ENCODE results near the gene TAX1BP1.
"Not testable (repeated sequence)": the region's sequence is repeated elsewhere in the genome, so short reads cannot be mapped to it uniquely, and the experiment has no call there.

The TAX1BP1 gene

DNA sequence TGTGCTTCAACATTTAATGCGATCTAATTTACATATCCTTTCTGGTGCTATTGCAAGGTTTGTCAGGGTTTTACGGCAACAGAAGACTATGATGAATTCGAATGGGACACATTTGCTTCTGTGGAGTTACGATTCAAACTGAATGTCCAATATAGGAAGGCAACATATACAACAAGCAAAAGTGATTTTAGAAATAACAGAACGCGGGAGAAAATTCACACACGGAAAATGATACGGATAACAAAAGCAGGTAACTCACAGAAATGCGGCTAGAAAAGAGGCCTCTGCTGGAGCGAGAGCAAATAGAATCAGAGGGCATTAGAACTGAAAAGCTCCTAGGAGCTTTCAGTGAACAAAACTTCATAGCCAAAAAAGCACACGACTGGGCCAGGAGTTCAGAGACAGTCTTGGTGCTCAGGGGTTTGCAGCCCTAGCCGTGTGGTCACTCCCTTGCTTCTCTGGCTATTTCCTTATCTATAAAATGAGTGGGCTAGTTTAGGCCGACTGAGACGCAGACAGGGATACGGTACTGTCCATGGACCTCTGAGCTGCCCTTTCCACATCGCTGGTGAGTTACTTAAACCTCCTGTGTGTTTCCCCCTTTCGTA is 557 bp upstream of the TAX1BP1 start:
- Histone ChIP-seq H3K27me3 (ENCODE audit: control insufficient read depth in 1 of 2, insufficient read depth in 2 of 2, low read length in 2 of 2) (no peaks in the 10 kb centered on the region), H3K4me3 (ENCODE audit: low read depth in 1 of 2, low read length in 2 of 2) (peak overlapping the region; percentile 78 to 84), H3K9me3 (ENCODE audit: low read length) (no peaks in the 10 kb centered on the region), H3K27ac (ENCODE audit: low read depth, low read length) (peak overlapping the region; percentile 94), H3K4me1 (ENCODE audit: insufficient read depth, low read length) (peaks cover 13% of the 10 kb centered on the region), H3K9ac (ENCODE audit: low read length) (peak overlapping the region; percentile 94), H3K36me3 (ENCODE audit: insufficient read depth, low read length) (no peaks in the 10 kb centered on the region)

DNA sequence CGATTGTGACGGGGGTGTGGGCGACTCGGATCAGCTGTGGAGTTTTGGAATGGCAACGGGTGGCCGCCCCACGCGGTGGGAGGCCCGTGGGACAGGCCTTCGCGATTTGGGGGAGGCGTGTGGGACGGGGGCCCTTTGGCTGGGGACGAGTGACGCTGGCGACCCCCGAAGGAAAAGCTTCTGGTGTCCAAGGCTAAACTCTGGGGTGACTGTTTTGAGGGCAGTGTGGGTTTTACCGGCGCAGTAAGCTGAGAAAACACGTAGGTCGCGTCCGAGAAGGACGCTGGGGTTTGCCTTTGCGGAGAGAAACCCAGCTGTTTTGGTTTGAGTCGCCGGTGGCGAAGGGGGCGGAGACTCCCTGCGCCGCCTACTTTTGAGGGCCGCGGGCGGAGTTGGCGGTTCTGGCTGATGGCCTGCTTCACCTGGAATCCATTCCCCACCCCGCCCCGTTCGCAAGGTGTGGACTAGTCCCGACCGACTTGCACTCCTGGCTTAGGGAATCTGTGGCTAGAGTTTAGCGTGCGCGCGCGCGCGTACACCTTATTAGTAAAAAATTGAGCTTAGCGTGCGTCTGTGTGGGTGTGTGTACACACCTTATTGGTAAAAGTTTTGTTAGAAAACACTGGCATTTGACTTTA is 606 bp downstream of the TAX1BP1 start:
- Histone ChIP-seq H3K9ac (ENCODE audit: low read length) (peak overlapping the region; percentile 94), H3K4me3 (ENCODE audit: low read depth in 1 of 2, low read length in 2 of 2) (peak overlapping the region; percentile 78 to 84), H3K36me3 (ENCODE audit: insufficient read depth, low read length) (no peaks in the 10 kb centered on the region)

DNA sequence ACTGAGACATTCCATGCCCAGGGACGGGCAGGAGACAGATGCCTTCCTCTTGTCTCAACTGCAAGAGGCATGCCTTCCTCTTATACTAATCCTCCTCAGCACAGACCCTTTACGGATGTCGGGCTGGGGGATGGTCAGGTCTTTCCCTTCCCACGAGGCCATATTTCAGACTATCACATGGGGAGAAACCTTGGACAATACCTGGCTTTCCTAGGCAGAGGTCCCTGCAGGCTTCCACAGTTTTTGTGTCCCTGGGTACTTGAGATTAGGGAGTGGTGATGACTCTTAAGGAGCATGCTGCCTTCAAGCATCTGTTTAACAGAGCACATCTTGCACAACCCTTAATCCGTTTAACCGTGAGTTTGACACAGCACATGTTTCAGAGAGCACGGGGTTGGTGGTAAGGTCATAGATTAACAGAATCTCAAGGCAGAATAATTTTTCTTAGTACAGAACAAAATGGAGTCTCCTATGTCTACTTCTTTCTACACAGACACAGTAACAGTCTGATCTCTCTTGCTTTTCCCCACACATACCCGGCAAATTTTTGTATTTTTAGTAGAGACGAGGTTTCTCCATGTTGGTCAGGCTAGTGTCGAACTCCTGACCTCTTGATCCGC is 2.2 kb downstream of the TAX1BP1 start:
- not testable (repeated sequence) for H3K9me3 ChIP-seq (ENCODE audit: low read length); H3K36me3 ChIP-seq (ENCODE audit: insufficient read depth, low read length); H3K4me3 ChIP-seq (ENCODE audit: low read depth in 1 of 2, low read length in 2 of 2); H3K27ac ChIP-seq (ENCODE audit: low read depth, low read length); H3K9ac ChIP-seq (ENCODE audit: low read length); H3K27me3 ChIP-seq (ENCODE audit: control insufficient read depth in 1 of 2, insufficient read depth in 2 of 2, low read length in 2 of 2)
- H3K4me1 ChIP-seq (ENCODE audit: insufficient read depth, low read length), result peaks cover 32% of the 10 kb centered on the region

More for the DNA sequence above, 606 bp downstream of the TAX1BP1 start:
- Histone ChIP-seq H3K4me1 (ENCODE audit: insufficient read depth, low read length) (peaks cover 24% of the 10 kb centered on the region), H3K27me3 (ENCODE audit: control insufficient read depth in 1 of 2, insufficient read depth in 2 of 2, low read length in 2 of 2) (no peaks in the 10 kb centered on the region), H3K9me3 (ENCODE audit: low read length) (no peaks in the 10 kb centered on the region), H3K27ac (ENCODE audit: low read depth, low read length) (peak overlapping the region; percentile 94)

DNA sequence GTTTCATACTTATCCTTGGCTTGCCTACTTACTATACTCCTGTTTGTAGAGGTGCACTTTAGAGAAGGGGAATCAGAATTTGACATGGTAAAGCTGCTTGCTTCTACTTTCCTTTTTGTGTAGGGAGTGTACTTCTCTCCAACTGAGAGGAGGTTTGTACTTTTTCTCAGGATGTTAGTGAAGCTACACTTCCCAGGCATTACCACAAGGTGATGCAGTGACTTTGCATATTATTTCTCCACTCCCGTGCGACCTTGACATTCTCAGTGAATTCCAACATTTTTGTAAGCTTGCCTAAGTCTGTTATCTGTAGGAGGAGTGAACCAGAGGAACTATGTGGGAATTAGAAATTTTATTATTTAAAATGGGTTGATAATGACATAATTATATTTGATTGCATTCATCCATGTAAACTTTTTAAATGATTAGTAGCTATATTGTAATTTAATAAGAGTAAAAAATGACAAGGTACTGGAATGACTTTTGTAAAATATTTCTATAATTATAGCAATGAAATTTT is 5.2 kb downstream of the TAX1BP1 start:
- Histone ChIP-seq H3K9ac (ENCODE audit: low read length) (no peak overlapping the region), H3K27me3 (ENCODE audit: control insufficient read depth in 1 of 2, insufficient read depth in 2 of 2, low read length in 2 of 2) (no peaks in the 10 kb centered on the region), H3K9me3 (ENCODE audit: low read length) (no peaks in the 10 kb centered on the region), H3K36me3 (ENCODE audit: insufficient read depth, low read length) (peaks cover 5% of the 10 kb centered on the region), H3K4me1 (ENCODE audit: insufficient read depth, low read length) (peaks cover 42% of the 10 kb centered on the region), H3K27ac (ENCODE audit: low read depth, low read length) (peak overlapping the region; percentile 24), H3K4me3 (ENCODE audit: low read depth in 1 of 2, low read length in 2 of 2) (no peak overlapping the region)

DNA sequence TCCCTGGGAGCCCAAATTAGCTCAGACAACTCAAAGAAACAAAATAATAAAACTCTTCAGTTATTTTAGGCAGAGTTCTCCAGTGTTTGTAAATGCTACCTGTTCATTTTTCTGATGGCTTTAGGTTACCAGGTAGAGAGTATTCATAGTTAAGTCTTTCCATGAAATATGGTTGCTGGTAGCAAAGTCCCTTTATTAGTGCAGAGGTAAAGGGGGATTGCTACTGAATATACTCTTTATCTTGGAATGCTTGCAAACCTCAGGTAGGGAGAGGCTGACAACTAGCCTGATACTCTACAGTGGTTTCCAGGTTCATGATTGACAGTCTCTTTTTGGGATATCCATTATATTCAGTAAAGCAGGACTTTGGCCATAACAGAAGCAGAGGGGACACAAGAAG is 6.5 kb downstream of the TAX1BP1 start:
- H3K4me1 ChIP-seq (ENCODE audit: insufficient read depth, low read length), result peaks cover 36% of the 10 kb centered on the region

DNA sequence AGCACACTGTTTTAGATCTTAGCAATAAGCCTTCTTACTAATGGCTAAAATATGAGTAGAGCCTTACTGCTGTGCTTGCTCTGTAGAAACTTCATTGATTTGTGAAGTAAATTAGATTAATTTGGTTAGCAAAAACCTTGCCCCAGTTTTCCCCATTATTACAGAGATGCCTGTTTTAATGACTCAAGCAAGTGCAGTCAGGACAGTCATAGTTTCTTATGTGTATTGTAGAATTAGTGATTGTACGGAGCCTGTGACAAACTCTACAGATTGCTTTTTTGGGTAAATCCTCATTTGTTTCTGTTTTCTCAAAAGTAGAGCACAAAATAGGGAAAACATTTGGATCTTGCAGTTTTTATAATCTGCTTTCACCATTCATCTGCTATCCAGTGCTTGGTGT is 7.0 kb downstream of the TAX1BP1 start:
- Histone ChIP-seq H3K9me3 (ENCODE audit: low read length) (no peaks in the 10 kb centered on the region), H3K27ac (ENCODE audit: low read depth, low read length) (no peak overlapping the region), H3K4me3 (ENCODE audit: low read depth in 1 of 2, low read length in 2 of 2) (no peak overlapping the region), H3K9ac (ENCODE audit: low read length) (no peak overlapping the region), H3K27me3 (ENCODE audit: control insufficient read depth in 1 of 2, insufficient read depth in 2 of 2, low read length in 2 of 2) (no peaks in the 10 kb centered on the region), H3K36me3 (ENCODE audit: insufficient read depth, low read length) (peaks cover 8% of the 10 kb centered on the region), H3K4me1 (ENCODE audit: insufficient read depth, low read length) (peaks cover 35% of the 10 kb centered on the region)

More for the DNA sequence above, 6.5 kb downstream of the TAX1BP1 start:
- Histone ChIP-seq H3K9ac (ENCODE audit: low read length) (no peak overlapping the region), H3K27ac (ENCODE audit: low read depth, low read length) (no peak overlapping the region), H3K27me3 (ENCODE audit: control insufficient read depth in 1 of 2, insufficient read depth in 2 of 2, low read length in 2 of 2) (no peaks in the 10 kb centered on the region), H3K36me3 (ENCODE audit: insufficient read depth, low read length) (peaks cover 8% of the 10 kb centered on the region), H3K4me3 (ENCODE audit: low read depth in 1 of 2, low read length in 2 of 2) (no peak overlapping the region), H3K9me3 (ENCODE audit: low read length) (no peaks in the 10 kb centered on the region)

DNA sequence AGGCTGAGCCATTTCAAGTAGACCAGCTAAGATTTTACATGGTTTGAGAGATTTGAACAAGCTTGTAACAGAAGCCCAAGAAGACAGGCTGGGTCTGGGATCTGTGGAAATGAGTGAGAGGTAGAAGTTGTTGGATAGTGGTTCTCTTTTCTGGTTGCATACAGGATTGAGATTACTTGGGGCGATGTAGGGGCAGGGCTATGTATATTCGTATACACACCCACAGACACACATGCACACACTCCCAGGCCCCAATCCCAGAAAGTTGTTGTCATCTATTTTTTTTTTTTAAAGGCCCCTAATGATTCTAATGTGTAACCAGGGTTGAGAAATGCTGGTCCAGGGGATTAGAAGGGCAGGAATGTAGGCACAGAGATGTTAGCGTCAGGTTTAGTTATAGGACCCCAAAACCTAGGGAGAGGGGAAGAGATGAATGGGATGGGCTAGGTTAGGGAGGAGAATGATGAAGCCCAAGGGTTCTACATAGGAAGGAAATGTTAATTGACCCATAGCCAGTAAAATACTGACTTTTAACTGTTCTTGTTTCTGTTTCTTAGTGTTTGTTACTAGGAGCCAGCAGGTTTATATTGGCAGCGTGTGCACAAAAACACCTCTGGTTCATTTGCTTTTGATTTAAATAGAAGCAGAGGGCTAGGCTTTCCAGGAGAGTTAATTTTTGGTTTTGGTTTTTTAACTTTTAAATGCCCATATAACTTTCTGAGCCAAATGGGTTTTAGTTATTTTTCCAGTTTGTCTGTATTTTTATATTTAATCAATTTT is 7.8 kb downstream of the TAX1BP1 start:
- Histone ChIP-seq H3K9ac (ENCODE audit: low read length) (no peak overlapping the region), H3K4me1 (ENCODE audit: insufficient read depth, low read length) (peaks cover 35% of the 10 kb centered on the region), H3K9me3 (ENCODE audit: low read length) (no peaks in the 10 kb centered on the region), H3K36me3 (ENCODE audit: insufficient read depth, low read length) (peaks cover 12% of the 10 kb centered on the region), H3K27ac (ENCODE audit: low read depth, low read length) (no peak overlapping the region), H3K4me3 (ENCODE audit: low read depth in 1 of 2, low read length in 2 of 2) (no peak overlapping the region), H3K27me3 (ENCODE audit: control insufficient read depth in 1 of 2, insufficient read depth in 2 of 2, low read length in 2 of 2) (no peaks in the 10 kb centered on the region)

DNA sequence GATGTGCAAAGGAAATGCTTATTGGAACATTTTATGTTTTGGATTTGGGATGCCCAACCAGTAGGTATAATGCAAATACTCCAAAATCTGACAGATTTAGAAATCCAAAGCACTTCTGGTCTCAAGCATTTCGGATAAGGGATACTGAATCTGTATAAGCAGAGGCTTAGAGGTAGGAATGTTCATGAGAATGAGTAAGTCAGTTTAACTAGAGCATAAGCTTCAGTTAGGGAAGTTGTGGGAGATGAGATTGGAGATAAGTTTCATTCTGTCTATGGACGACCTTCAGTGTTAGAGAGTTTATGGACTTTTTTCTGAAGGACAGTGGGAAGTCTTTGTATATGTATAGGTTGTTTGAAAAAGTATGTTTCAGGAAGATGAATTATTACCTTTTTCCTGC is 10.4 kb downstream of the TAX1BP1 start:
- no peak overlapping the region for H3K27ac ChIP-seq (ENCODE audit: low read depth, low read length)
- H3K9ac ChIP-seq (ENCODE audit: low read length), result no peak overlapping the region
- peaks cover 12% of the 10 kb centered on the region for H3K36me3 ChIP-seq (ENCODE audit: insufficient read depth, low read length)
- H3K9me3 ChIP-seq (ENCODE audit: low read length), result no peaks in the 10 kb centered on the region
- no peak overlapping the region for H3K4me3 ChIP-seq (ENCODE audit: low read depth in 1 of 2, low read length in 2 of 2)
- H3K27me3 ChIP-seq (ENCODE audit: control insufficient read depth in 1 of 2, insufficient read depth in 2 of 2, low read length in 2 of 2), result no peaks in the 10 kb centered on the region
- H3K4me1 ChIP-seq (ENCODE audit: insufficient read depth, low read length), result peaks cover 26% of the 10 kb centered on the region

DNA sequence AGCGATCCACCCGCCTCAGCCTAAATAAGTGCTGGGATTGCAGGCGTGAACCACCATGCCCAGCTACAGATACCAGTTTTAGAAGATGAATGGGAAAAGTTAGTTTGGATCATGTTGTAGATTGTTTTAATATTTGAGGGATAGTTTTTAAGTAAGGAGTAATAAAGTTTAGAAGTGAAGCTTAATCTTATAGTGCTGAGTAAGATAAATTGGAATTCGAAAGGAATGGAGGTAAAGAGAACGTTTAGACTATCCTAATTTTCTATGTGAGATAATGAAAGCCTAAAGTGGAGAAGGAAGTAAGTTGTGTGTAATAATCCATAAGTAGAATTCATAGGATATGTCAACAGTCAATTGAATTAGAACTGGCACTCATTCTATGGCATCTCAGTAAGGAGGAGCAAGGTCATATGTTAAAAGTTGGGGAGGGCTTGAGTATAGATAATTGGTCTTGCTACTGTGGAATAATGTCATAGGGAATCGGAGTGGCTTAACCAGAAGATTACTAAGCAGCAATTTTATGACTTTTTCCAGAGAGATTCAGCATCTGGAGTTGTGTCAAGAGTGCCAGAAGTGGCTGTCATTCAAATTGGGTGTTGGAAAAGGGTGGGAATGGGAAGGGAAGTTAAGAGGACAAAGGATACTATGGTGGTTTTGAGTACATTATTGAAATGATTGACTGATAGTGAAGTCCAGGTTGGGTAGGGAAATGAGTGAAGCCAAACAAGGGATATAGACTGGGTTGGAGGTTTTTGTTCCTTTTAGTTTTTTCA is 12.1 kb downstream of the TAX1BP1 start:
- H3K9ac ChIP-seq (ENCODE audit: low read length), result no peak overlapping the region
- H3K36me3 ChIP-seq (ENCODE audit: insufficient read depth, low read length), result peaks cover 12% of the 10 kb centered on the region
- H3K27ac ChIP-seq (ENCODE audit: low read depth, low read length), result no peak overlapping the region
- no peak overlapping the region for H3K4me3 ChIP-seq (ENCODE audit: low read depth in 1 of 2, low read length in 2 of 2)
- H3K9me3 ChIP-seq (ENCODE audit: low read length), result no peaks in the 10 kb centered on the region
- H3K4me1 ChIP-seq (ENCODE audit: insufficient read depth, low read length), result peaks cover 17% of the 10 kb centered on the region
- no peaks in the 10 kb centered on the region for H3K27me3 ChIP-seq (ENCODE audit: control insufficient read depth in 1 of 2, insufficient read depth in 2 of 2, low read length in 2 of 2)

DNA sequence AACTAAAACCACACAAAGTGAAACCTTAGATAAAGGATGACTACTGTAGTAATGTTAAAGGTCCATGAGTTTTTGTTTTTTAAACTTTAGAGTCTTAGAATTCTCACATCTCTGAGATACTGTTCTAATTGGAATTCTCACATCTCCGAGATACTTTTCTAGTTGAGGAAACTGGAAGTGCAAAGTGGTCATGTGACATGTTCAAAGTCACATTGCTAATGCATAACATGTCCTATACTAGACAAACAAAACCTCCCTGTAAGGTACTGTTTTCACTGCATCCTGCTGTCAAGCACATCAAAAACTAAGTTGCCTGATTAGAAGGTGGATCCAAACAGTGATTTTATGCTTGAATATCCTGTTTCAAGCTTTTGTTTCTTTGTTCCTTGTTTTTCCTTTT is 13.9 kb downstream of the TAX1BP1 start:
- H3K9ac ChIP-seq (ENCODE audit: low read length), result no peak overlapping the region
- H3K27me3 ChIP-seq (ENCODE audit: control insufficient read depth in 1 of 2, insufficient read depth in 2 of 2, low read length in 2 of 2), result no peaks in the 10 kb centered on the region
- no peak overlapping the region for H3K4me3 ChIP-seq (ENCODE audit: low read depth in 1 of 2, low read length in 2 of 2)
- no peaks in the 10 kb centered on the region for H3K9me3 ChIP-seq (ENCODE audit: low read length)
- peaks cover 3% of the 10 kb centered on the region for H3K4me1 ChIP-seq (ENCODE audit: insufficient read depth, low read length)
- H3K27ac ChIP-seq (ENCODE audit: low read depth, low read length), result no peak overlapping the region
- H3K36me3 ChIP-seq (ENCODE audit: insufficient read depth, low read length), result peaks cover 17% of the 10 kb centered on the region

DNA sequence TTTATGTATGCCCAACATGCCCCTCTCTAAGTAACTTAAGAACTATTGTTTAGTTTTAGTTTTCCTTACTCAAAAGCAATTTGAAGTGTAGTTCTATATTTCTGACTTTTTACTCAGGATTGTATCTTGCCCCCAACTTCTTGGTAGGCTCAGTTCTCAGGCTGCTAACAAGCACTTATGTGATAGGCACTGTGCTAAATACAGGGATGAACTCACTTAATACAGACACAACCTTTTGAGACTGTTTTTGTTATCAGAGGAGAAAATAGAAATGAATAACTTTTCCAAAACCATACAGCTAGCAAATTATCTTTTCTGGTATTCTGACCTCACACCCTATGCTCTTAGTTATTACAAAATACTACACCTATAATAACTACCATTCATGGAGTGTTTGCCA is 16.3 kb downstream of the TAX1BP1 start:
- Histone ChIP-seq H3K4me3 (ENCODE audit: low read depth in 1 of 2, low read length in 2 of 2) (no peak overlapping the region), H3K36me3 (ENCODE audit: insufficient read depth, low read length) (peaks cover 10% of the 10 kb centered on the region), H3K4me1 (ENCODE audit: insufficient read depth, low read length) (no peaks in the 10 kb centered on the region), H3K27me3 (ENCODE audit: control insufficient read depth in 1 of 2, insufficient read depth in 2 of 2, low read length in 2 of 2) (no peaks in the 10 kb centered on the region), H3K27ac (ENCODE audit: low read depth, low read length) (no peak overlapping the region), H3K9ac (ENCODE audit: low read length) (no peak overlapping the region), H3K9me3 (ENCODE audit: low read length) (no peaks in the 10 kb centered on the region)

All from muscle layer of colon (tissue), 2 donors.